ENCODE results near the gene RNF181. TPM values are rescaled to one million over a fixed set of nuclear protein-coding genes. Genes with fewer than 3 reads are reported as not detected.
"Not testable (repeated sequence)": the region's sequence is repeated elsewhere in the genome, so short reads cannot be mapped to it uniquely, and the experiment has no call there.

Gene RNF181
- total RNA-seq, 6 donors from 2014 or later: 81.7 to 164 (median 108) TPM

- H3K27ac ChIP-seq: peak overlapping the region in 3 of 4 donors; percentile 12 to 72 (median 24)
- ATAC-seq (ENCODE audit: low FRiP score in 2 of 2) (peak; percentile 83 to 88), DNase-seq (peak in 1 of 2 donors; percentile 84)
- peaks cover 0 to 95% (median 57%) of the 10 kb centered on the region in 4 donors for H3K36me3 ChIP-seq
- 64 to 72% methylated on average over 9 of the region's 9 CpGs for WGBS, 2 donors
- H3K4me3 ChIP-seq: no peak overlapping the region
- H3K4me1 ChIP-seq: peaks cover 4 to 7% (median 6%) of the 10 kb centered on the region in 4 donors
- H3K27me3 ChIP-seq: no peaks in the 10 kb centered on the region
- H3K9me3 ChIP-seq: no peaks in the 10 kb centered on the region
- TF ChIP-seq CTCF (IDR thresholded peaks at IDR 0.05): peak; percentile 86 to 93 (median 92)
- no peak for TF ChIP-seq POLR2AphosphoS5 (IDR thresholded peaks at IDR 0.05)
- TF ChIP-seq POLR2A (IDR thresholded peaks at IDR 0.05): no peak
- no peak for TF ChIP-seq EP300 (IDR thresholded peaks at IDR 0.05)
These were observed 43.6 kb upstream of the RNF181 start for GRCh38 chr2:85551698-85552678.

GRCh38 chr2:85553184-85553583 is 42.4 kb upstream of the RNF181 start:
- WGBS, 2 donors: 80 to 87% methylated on average over 5 to 6 of the region's 6 CpGs
- peaks cover 0 to 98% (median 59%) of the 10 kb centered on the region in 4 donors for H3K36me3 ChIP-seq

GRCh38 chr2:85554980-85555612 is 40.4 kb upstream of the RNF181 start:
- no peak for ATAC-seq (ENCODE audit: low FRiP score in 2 of 2)
- H3K9me3 ChIP-seq: no peaks in the 10 kb centered on the region
- no peak for TF ChIP-seq POLR2A (IDR thresholded peaks at IDR 0.05)
- no peak for TF ChIP-seq CTCF (IDR thresholded peaks at IDR 0.05)
- no peak for TF ChIP-seq POLR2AphosphoS5 (IDR thresholded peaks at IDR 0.05)
- no peak for TF ChIP-seq EP300 (IDR thresholded peaks at IDR 0.05)
- H3K4me1 ChIP-seq: peaks cover 14 to 18% (median 17%) of the 10 kb centered on the region in 4 donors
- no peaks in the 10 kb centered on the region for H3K27me3 ChIP-seq
- H3K27ac ChIP-seq: no peak overlapping the region
- WGBS, 2 donors: 92 to 95% methylated on average over 3 of the region's 3 CpGs
- H3K36me3 ChIP-seq: peaks cover 0 to 86% (median 62%) of the 10 kb centered on the region in 4 donors
- H3K4me3 ChIP-seq: no peak overlapping the region
- DNase-seq: no peak

More at GRCh38 chr2:85553184-85553583, 42.4 kb upstream of the RNF181 start:
- peaks cover 4 to 7% (median 6%) of the 10 kb centered on the region in 4 donors for H3K4me1 ChIP-seq
- TF ChIP-seq CTCF (IDR thresholded peaks at IDR 0.05) (no peak), POLR2A (IDR thresholded peaks at IDR 0.05) (no peak), EP300 (IDR thresholded peaks at IDR 0.05) (no peak), POLR2AphosphoS5 (IDR thresholded peaks at IDR 0.05) (no peak)
- no peak for ATAC-seq (ENCODE audit: low FRiP score in 2 of 2)
- no peak overlapping the region for H3K4me3 ChIP-seq
- no peaks in the 10 kb centered on the region for H3K27me3 ChIP-seq
- no peaks in the 10 kb centered on the region for H3K9me3 ChIP-seq
- no peak for DNase-seq
- H3K27ac ChIP-seq: no peak overlapping the region

GRCh38 chr2:85557130-85557529 is 38.4 kb upstream of the RNF181 start:
- H3K27me3 ChIP-seq: no peaks in the 10 kb centered on the region
- ATAC-seq (ENCODE audit: low FRiP score in 2 of 2): no peak
- peaks cover 18 to 25% (median 24%) of the 10 kb centered on the region in 4 donors for H3K4me1 ChIP-seq
- TF ChIP-seq EP300 (IDR thresholded peaks at IDR 0.05) (no peak), POLR2AphosphoS5 (IDR thresholded peaks at IDR 0.05) (no peak)
- no peak overlapping the region for H3K27ac ChIP-seq
- WGBS, 2 donors: 90 to 97% methylated on average over 5 of the region's 5 CpGs
- no peak for DNase-seq
- no peak overlapping the region for H3K4me3 ChIP-seq
- peaks cover 0 to 67% (median 46%) of the 10 kb centered on the region in 4 donors for H3K36me3 ChIP-seq
- no peaks in the 10 kb centered on the region for H3K9me3 ChIP-seq

GRCh38 chr2:85558160-85558559 is 37.4 kb upstream of the RNF181 start:
- TF ChIP-seq EP300 (IDR thresholded peaks at IDR 0.05): no peak
- no peak for TF ChIP-seq POLR2A (IDR thresholded peaks at IDR 0.05)
- no peak for TF ChIP-seq CTCF (IDR thresholded peaks at IDR 0.05)
- TF ChIP-seq POLR2AphosphoS5 (IDR thresholded peaks at IDR 0.05): no peak
- DNase-seq (no peak), ATAC-seq (ENCODE audit: low FRiP score in 2 of 2) (no peak)
- H3K36me3 ChIP-seq: peaks cover 0 to 57% (median 36%) of the 10 kb centered on the region in 4 donors
- WGBS, 2 donors: 89 to 100% methylated on average over 1 of the region's 1 CpG
- H3K4me3 ChIP-seq: no peak overlapping the region
- H3K4me1 ChIP-seq: peaks cover 16 to 28% (median 24%) of the 10 kb centered on the region in 4 donors
- peak overlapping the region in 1 of 4 donors; percentile 3 for H3K27ac ChIP-seq
- no peaks in the 10 kb centered on the region for H3K27me3 ChIP-seq
- H3K9me3 ChIP-seq: no peaks in the 10 kb centered on the region

GRCh38 chr2:85560403-85560726 is 35.2 kb upstream of the RNF181 start:
- not testable (repeated sequence) for DNase-seq; ATAC-seq (ENCODE audit: low FRiP score in 2 of 2); H3K27me3 ChIP-seq; H3K9me3 ChIP-seq
- H3K27ac ChIP-seq: peak overlapping the region in 3 of 4 donors; percentile 82 to 94 (median 88)
- peaks cover 0 to 34% (median 18%) of the 10 kb centered on the region in 4 donors for H3K36me3 ChIP-seq
- peak overlapping the region in 3 of 4 donors; percentile 79 to 87 (median 87) for H3K4me3 ChIP-seq
- 82 to 85% methylated on average over 12 of the region's 12 CpGs for WGBS, 2 donors
- H3K4me1 ChIP-seq: peaks cover 16 to 28% (median 24%) of the 10 kb centered on the region in 4 donors
